Gastroesophageal sphincter (tissue), 4 donors: ENCODE results near the gene CAPZA2. TPM values are rescaled to one million over a fixed set of nuclear protein-coding genes. Genes with fewer than 3 reads are reported as not detected.

Experiments
- ATAC-seq: fragments of 150-250 bp; one replicate; pipeline ENCODE4 v1.9.1; 2016; ENCODE audit warnings: mild to moderate bottlenecking, moderate library complexity
- H3K27ac ChIP-seq, 4 donors: fragments of 200-600 bp; sonication (generic) in 3 of 4; 1 replicate in 3 of 4; 2 replicates in 1 of 4; pipeline ENCODE4 v1.5.1; 2016 to 2019
- H3K27me3 ChIP-seq: fragments of 200-600 bp; sonication (generic); one replicate; pipeline ENCODE4 v1.5.1; 2019
- H3K36me3 ChIP-seq, 2 donors: fragments of 200-600 bp; sonication (generic); one replicate each; pipeline ENCODE4 v1.5.1; 2019; ENCODE audit warnings: control low read depth in 1 of 2
- H3K4me1 ChIP-seq, 3 donors: fragments of 200-600 bp; sonication (generic); 1 replicate in 2 of 3; 2 replicates in 1 of 3; pipeline ENCODE4 v1.5.1; 2016 to 2019; ENCODE audit warnings: control low read depth in 2 of 3
- H3K4me3 ChIP-seq, 2 donors: fragments of 200-600 bp; sonication (generic); one replicate each; pipeline ENCODE4 v1.5.1; 2019; ENCODE audit warnings: mild to moderate bottlenecking in 1 of 2, moderate library complexity in 1 of 2
- H3K9me3 ChIP-seq, 3 donors: fragments of 200-600 bp; sonication (generic); one replicate each; pipeline ENCODE4 v1.5.1; 2017 to 2019; ENCODE audit warnings: control low read depth in 2 of 3
- EP300 ChIP-seq: sonication (generic); formaldehyde crosslinking; IDR thresholded peaks from one replicate; pipeline ENCODE4 v1.6.1; 2017; ENCODE audit warnings: antibody characterized with exemption, mild to moderate bottlenecking
- POLR2A ChIP-seq, 2 donors: fragments of 450-650 bp; IDR thresholded peaks; one replicate each; pipeline ENCODE4 v1.6.1; 2017; ENCODE audit warnings: antibody characterized with exemption in 2 of 2, mild to moderate bottlenecking in 2 of 2, moderate library complexity in 1 of 2
- POLR2AphosphoS5 ChIP-seq: sonication (generic); formaldehyde crosslinking; IDR thresholded peaks from one replicate; pipeline ENCODE4 v1.6.1; 2017; ENCODE audit warnings: antibody characterized with exemption
- WGBS, 2 donors: methylation state at CpG; one replicate each; pipeline ENCODE4 v1.1.5; 2018; ENCODE audit warnings: low coverage in 1 of 2; 5-methylcytosine and 5-hydroxymethylcytosine counted together
- total RNA-seq, 4 donors: library from RNA; depleted of rRNA; stranded (reverse); fragments of >200 nt; gene quantifications; one replicate each; pipeline ENCODE4 v1.1.0, GENCODE V29; 2016
- TF ChIP-seq, protein P1 (sequence below), 4 experiments: fragments of 200-600 bp in 2 of 4; fragments of 450-650 bp in 2 of 4; sonication (generic) in 1 of 4; IDR thresholded peaks; one replicate each; pipeline ENCODE4 v1.5.1; 2017 to 2019; ENCODE audit warnings: antibody characterized with exemption in 4 of 4, mild to moderate bottlenecking in 2 of 4, moderate library complexity in 2 of 4

Gene CAPZA2
- total RNA-seq, 4 donors from 2014 or later: 171 to 275 (median 201) TPM

DNA sequence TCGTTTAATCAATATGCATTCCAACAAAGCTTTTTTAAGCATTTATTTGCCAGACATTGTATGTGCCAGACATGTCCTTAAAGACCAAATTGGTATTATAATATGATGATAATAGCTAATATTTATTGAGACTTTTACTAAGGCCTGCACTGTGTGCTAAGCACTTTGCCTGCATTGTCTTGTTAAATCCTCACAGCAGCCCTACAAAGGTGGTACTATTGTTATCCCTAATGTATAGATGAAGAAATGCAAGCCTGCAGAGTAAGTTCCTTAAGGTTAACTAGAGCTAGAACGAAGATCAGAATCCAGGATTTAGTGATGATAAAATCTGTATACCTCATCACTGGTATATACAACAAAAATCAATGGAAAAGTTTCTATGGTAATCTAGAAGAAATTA lies 5.3 kb upstream of the CAPZA2 start:
- H3K4me3 ChIP-seq: no peak overlapping the region

DNA sequence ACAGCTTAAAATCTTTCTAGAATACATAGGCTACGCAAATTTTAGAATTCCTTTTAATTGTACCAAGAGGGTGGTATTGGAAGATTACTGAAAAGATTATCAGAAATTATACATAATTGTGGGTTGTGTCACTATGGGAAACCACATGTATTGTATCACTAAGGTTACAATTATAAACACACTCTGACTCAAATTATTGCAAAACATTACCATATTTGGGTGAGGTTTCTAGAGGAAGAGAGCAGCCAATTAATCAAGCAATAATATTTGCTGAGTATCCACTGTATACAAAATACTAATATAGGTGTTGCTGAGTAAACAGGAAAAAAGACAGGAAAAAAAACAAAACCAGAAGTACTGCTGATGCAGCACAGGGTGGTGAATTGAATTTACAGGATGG lies 3.1 kb upstream of the CAPZA2 start:
- Histone ChIP-seq H3K36me3 (no peaks in the 10 kb centered on the region), H3K4me3 (no peak overlapping the region), H3K27me3 (no peaks in the 10 kb centered on the region), H3K4me1 (peaks cover 0 to 21% (median 0%) of the 10 kb centered on the region in 3 donors), H3K9me3 (no peaks in the 10 kb centered on the region), H3K27ac (no peak overlapping the region)
- TF ChIP-seq POLR2A (IDR thresholded peaks at IDR 0.05) (no peak), EP300 (no peak), POLR2AphosphoS5 (no peak)
- TF ChIP-seq, protein P1, sequence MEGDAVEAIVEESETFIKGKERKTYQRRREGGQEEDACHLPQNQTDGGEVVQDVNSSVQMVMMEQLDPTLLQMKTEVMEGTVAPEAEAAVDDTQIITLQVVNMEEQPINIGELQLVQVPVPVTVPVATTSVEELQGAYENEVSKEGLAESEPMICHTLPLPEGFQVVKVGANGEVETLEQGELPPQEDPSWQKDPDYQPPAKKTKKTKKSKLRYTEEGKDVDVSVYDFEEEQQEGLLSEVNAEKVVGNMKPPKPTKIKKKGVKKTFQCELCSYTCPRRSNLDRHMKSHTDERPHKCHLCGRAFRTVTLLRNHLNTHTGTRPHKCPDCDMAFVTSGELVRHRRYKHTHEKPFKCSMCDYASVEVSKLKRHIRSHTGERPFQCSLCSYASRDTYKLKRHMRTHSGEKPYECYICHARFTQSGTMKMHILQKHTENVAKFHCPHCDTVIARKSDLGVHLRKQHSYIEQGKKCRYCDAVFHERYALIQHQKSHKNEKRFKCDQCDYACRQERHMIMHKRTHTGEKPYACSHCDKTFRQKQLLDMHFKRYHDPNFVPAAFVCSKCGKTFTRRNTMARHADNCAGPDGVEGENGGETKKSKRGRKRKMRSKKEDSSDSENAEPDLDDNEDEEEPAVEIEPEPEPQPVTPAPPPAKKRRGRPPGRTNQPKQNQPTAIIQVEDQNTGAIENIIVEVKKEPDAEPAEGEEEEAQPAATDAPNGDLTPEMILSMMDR (IDR thresholded peaks at IDR 0.05): no peak
- WGBS, 2 donors: 82 to 85% methylated on average over 1 of the region's 1 CpG
- ATAC-seq: no peak

More for the DNA sequence above, 5.3 kb upstream of the CAPZA2 start:
- Histone ChIP-seq H3K9me3 (no peaks in the 10 kb centered on the region), H3K4me1 (peaks cover 0 to 10% (median 0%) of the 10 kb centered on the region in 3 donors), H3K27me3 (no peaks in the 10 kb centered on the region), H3K27ac (no peak overlapping the region), H3K36me3 (no peaks in the 10 kb centered on the region)
- 80 to 84% methylated on average over 2 of the region's 2 CpGs for WGBS, 2 donors
- no peak for ATAC-seq
- no peak for TF ChIP-seq POLR2A (IDR thresholded peaks at IDR 0.05)
- TF ChIP-seq, protein P1 (IDR thresholded peaks at IDR 0.05): no peak
- TF ChIP-seq EP300: no peak
- TF ChIP-seq POLR2AphosphoS5: no peak

DNA sequence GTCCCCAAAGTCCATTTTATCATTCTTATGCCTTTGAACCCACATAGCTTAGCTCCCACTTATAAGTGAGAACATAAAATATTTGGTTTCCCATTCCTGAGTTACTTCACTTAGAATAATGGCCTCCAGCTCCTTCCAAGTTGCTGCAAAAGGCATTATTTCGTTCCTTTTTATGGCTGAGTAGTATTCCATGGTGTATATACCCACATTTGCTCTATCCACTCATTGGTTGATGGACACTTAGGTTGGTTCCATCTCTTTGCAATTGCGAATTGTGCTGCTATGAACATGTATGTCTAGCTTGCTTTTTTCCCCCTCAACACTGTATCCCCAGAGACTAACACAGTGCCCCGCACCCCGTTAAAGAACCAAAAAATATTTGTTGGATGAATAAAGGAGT lies 670 bp upstream of the CAPZA2 start:
- WGBS, 2 donors: 69 to 88% methylated on average over 3 to 4 of the region's 4 CpGs
- Histone ChIP-seq H3K27ac (peak overlapping the region in 3 of 4 donors; percentile 39 to 97 (median 96)), H3K9me3 (no peaks in the 10 kb centered on the region), H3K4me3 (peak overlapping the region in 1 of 2 donors; percentile 83), H3K36me3 (no peaks in the 10 kb centered on the region), H3K27me3 (no peaks in the 10 kb centered on the region), H3K4me1 (peaks cover 0 to 44% (median 0%) of the 10 kb centered on the region in 3 donors)
- no peak for ATAC-seq
- no peak for TF ChIP-seq EP300
- TF ChIP-seq, protein P1 (IDR thresholded peaks at IDR 0.05): no peak
- no peak for TF ChIP-seq POLR2A (IDR thresholded peaks at IDR 0.05)

DNA sequence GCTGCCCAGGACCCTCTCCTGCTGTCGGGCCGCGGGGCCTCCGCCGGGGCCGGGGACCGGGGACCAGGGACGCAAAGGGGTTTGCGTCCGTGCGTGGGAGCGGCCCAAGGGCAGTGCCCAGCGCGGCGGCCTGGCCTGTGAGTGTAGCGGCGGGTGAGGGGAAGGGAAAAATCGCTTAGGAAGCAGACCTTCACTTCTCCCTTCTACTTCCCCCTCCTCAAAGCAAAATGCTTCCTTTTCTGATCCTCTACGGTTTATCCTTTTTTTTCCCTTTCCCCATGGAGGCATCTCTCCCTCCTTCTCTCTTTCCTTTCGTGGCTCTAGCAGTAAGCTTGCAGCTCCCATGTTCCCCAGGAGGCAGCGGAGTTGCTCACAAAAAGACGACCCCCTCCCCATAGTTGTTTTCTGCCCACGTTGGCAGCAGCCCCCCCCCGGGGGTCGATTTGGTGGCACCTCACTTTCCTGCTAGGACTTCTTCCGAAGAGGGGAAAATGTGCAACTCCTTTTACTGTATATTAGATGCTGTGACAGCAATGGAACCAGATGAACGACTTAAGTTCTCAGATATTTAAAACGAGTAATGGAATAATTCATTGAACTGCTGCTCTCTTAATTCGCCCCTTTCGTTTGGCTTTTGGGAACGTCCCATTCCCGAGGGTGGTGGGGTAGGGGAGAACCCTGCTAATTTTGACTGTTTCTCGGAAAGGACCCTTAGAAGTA lies 724 bp downstream of the CAPZA2 start:
- H3K4me1 ChIP-seq: peaks cover 0 to 58% (median 0%) of the 10 kb centered on the region in 3 donors
- no peaks in the 10 kb centered on the region for H3K36me3 ChIP-seq
- no peaks in the 10 kb centered on the region for H3K27me3 ChIP-seq
- H3K9me3 ChIP-seq: no peaks in the 10 kb centered on the region
- peak overlapping the region; percentile 66 to 83 for H3K4me3 ChIP-seq
- WGBS, 2 donors: 1% methylated on average over 12 to 19 of the region's 33 CpGs
- H3K27ac ChIP-seq: peak overlapping the region; percentile 95 to 97 (median 96)
- peak; percentile 24 for ATAC-seq
- no peak for TF ChIP-seq POLR2A (IDR thresholded peaks at IDR 0.05)
- TF ChIP-seq EP300: no peak
- TF ChIP-seq, protein P1 (IDR thresholded peaks at IDR 0.05): peak in 2 of 4 experiments; percentile 5 to 19
- no peak for TF ChIP-seq POLR2AphosphoS5

DNA sequence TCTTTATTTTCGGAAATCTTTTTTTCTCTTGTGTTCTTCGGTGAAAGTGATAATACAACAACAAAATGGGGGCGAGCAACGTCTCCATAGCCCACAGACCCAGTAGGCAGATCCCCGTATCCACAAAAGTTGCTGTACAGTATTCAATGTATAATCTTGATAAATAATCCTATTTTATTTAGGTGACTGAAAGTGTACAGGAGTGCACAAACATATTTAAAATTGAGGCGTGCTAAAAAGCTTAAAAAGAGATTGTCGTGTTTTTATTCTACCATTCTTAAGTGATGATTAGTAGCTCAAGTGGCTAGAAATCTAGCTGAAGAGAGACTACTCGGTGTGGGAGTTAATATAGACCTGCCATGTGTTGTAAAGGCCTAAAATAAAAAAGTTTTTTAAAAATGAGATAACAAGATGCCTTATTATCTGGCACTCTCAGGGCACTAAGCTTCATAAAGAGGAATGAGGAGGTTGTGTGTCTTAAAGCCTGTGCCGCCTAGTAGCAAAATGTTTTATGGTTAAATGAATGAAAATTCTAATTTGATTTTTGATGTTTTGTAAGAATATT lies 1.6 kb downstream of the CAPZA2 start:
- ATAC-seq: no peak
- H3K36me3 ChIP-seq: no peaks in the 10 kb centered on the region
- H3K4me1 ChIP-seq: peaks cover 0 to 67% (median 0%) of the 10 kb centered on the region in 3 donors
- H3K4me3 ChIP-seq: peak overlapping the region; percentile 66 to 83
- 6 to 21% methylated on average over 9 of the region's 9 CpGs for WGBS, 2 donors
- TF ChIP-seq, protein P1 (IDR thresholded peaks at IDR 0.05): no peak
- TF ChIP-seq POLR2A (IDR thresholded peaks at IDR 0.05) (no peak), EP300 (no peak)
- H3K27ac ChIP-seq: peak overlapping the region; percentile 16 to 97 (median 96)
- H3K9me3 ChIP-seq: no peaks in the 10 kb centered on the region
- H3K27me3 ChIP-seq: no peaks in the 10 kb centered on the region
